ENCODE results near the gene HMGCS2.
A peak's percentile ranks its signal among the peaks of the same experiment; 100 is the strongest.

HMGCS2 gene

GRCh38 chr1:119768778-119769177, at the start of gene HMGCS2:
HMGCS2 (minus strand) TSS chr1:119768905; CDS start chr1:119768844, 61 bp downstream.
- no peak for DNase-seq

GRCh38 chr1:119818181-119818580, 49.5 kb upstream of the HMGCS2 start:
- DNase-seq: no peak

GRCh38 chr1:119816407-119816806, 47.7 kb upstream of the HMGCS2 start:
- DNase-seq: no peak

DNA sequence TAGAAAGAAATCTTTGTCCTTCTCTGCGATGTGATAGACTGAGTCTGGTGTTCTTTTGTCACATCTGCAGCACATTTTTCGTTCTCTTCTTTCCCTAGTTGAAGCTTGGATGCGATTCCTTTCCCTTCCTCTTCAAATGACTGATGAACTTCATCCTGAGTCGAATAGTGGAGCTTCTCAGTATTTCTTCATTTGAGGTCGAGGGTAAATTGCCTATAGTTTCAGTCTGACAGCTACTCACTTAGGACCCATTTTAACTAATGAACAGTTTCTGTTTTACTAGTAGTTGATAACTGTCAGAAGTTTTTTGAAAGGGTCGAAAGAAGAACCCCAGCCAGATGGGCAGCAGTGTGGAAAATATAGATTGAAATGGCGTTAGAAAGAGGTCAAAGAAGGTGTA, 47.2 kb upstream of the HMGCS2 start:
- no peak for DNase-seq

DNA sequence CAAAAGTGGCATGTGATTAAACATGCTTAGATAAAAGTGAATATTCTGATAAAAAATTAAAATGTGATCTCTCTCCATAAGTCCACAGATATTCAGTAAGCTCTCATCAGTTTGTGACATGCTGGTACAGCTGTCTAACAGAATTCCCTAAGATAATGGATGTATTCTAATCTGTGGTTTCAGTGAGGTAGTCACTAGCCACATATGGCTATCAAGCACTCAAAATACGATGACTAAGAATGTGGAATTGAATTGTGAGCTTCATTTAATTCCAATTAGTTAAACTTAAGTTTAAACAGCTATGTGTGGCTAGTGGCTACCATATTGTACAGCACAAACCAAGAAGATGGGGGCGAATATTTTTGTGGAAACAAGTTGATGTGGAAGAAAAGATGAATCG, 46.7 kb upstream of the HMGCS2 start:
- no peak for DNase-seq

GRCh38 chr1:119814288-119814687, 45.6 kb upstream of the HMGCS2 start:
- DNase-seq: no peak

- DNase-seq: peak; percentile 20
Measured at GRCh38 chr1:119811985-119812557, 43.4 kb upstream of the HMGCS2 start.

DNA sequence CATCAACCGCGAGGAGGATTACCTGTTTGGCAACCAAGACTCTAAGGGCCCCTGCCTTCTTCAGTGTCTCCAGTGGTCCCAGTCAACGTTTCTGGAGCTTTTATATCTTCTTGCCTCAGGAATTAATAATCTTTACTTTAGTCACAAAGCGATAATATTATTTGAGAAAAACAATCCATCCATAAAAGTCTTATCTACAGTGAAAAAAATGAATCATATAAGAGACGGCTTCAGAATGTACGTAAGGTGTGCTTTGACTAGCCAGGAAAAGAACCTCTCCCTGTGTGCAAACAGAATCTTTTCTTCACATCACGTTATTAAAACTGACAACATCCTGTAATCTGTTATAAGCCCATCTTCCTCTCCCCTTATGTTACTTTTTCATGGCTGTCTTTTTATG, 42.7 kb upstream of the HMGCS2 start, which contains the start of gene REG4:
REG4 (minus strand) TSS at position 74 of the 400 bp plus-strand sequence. CDS start 2,691 bp downstream, outside the sequence.
- DNase-seq: no peak

GRCh38 chr1:119808972-119809550, 40.4 kb upstream of the HMGCS2 start:
- DNase-seq: peak; percentile 70

GRCh38 chr1:119808491-119808890, 39.8 kb upstream of the HMGCS2 start:
- no peak for DNase-seq

GRCh38 chr1:119806489-119806888, 37.8 kb upstream of the HMGCS2 start:
- DNase-seq: no peak

- no peak for DNase-seq
Measured at GRCh38 chr1:119805746-119806145, 37.0 kb upstream of the HMGCS2 start.

- DNase-seq: no peak
Measured at GRCh38 chr1:119805247-119805646, 36.5 kb upstream of the HMGCS2 start.

DNA sequence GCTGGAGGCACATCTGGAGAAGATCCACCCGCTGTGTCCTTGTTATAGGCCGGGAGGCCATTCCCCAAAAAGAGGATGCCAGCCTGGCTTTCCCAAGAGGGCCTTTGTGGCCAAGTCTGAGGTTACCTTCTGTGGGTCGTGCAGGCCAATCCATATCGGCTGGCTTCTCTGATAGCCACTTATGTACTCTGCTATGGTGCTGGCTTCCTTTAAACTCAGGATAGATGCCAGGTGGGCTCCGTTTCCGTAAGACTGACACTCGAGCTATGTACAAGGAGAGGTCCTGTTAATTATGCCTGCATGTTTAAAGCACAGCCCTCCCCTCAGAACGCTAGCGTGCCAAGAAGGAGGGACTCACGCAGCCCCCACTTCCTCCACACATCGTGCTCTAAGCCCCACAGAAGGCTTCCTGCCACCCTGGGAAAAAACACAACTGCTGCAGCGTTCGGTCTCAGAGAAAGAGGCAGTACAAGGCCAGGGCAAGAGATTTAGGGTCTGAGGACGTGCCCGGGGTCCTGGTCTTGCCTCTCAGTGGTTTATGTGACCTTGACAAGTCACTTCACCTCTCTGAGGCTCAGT, 31.0 kb upstream of the HMGCS2 start:
- DNase-seq: no peak

DNA sequence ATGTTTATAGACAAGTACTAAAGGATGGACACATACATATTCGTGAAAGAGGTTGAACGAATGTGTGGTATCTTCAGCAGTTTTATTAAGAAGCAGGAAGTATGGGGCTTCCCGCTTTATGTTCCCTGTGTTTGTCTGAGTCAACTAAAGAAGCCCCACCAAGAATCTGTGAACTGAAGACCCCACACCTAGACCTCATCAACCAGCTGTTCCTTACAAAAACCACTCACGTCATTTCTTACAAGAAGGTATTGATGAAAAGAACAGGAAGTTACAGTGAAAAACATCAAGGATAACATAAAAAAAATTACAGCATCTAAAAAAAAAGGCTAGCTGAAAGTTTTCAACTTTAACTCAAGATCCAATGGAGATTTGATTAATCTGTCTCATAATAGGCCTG, 30.3 kb upstream of the HMGCS2 start:
- no peak for DNase-seq

DNA sequence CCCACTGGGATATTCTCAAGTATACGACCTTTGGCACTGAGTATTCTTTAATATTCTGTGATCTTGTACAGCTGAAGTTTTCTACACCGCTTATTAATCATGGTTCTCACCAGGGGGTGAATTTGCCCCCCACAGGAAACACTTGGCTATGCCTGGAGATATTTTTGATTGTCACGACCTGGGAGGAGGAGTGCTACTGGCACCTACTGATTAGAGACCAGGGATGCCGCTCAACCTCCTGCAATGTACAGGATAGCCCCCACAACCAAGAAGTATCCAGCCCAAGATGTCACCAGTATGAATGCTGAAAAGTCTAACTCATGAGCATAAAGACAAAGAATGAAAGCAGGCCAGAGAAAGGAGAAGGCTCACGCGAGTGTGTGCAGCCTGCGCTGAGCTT, 28.9 kb upstream of the HMGCS2 start:
- DNase-seq: no peak

DNA sequence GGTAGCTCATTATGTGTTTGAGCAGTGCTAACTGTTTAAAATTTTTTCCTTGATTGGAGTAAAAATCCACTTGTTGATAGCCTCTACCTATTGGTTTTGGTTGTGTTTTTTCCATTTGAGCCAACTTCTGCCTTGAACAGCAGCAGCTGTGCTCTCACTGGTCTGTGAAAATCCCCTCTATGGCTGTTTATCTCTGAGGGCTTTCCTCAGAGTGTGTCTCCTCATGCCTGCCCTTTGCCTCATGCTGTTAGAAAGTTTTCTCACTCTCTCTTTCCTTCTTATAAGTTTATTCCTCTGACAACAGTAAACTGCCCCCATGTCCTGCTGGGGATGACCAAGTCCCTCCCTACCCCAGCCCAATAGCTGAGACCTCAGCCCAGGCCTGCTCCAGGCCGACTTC, 28.5 kb upstream of the HMGCS2 start:
- DNase-seq: no peak

GRCh38 chr1:119795261-119796200, 26.8 kb upstream of the HMGCS2 start:
- DNase-seq: no peak

- DNase-seq: no peak
Measured at GRCh38 chr1:119794876-119795240, 26.2 kb upstream of the HMGCS2 start.

DNA sequence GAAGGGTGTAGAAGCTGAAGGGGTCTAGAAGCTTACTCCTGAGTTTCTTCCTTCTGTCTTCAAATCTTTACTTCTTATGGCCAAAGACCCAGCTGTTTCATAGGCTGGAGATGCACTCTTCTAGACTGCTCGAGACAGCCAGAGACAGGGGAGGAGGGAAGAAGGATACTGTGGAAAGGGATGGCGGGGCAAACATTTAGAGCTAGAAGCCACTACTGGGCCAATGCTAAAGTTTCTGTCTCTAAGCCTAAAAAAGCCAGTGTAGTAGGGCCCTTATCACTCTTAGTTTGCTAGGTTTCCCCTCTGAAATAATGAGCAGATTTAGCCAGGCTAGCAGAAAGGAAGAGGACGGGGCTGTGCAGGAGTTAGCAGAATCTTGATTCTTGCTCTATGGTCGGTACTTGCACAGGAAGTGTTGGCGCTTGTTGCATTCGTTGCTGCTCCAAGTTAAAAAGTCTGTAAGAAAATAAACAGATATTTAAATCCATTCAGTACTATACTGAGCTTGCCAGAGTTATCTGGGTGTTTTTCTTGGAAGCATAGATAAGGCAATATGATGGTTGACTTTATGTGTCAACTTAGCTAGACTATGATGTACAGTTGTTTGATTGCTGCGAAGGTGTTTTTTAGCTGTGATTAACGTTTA, 25.6 kb upstream of the HMGCS2 start:
- DNase-seq: no peak

GRCh38 chr1:119791377-119791776, 22.7 kb upstream of the HMGCS2 start:
- DNase-seq: no peak

DNA sequence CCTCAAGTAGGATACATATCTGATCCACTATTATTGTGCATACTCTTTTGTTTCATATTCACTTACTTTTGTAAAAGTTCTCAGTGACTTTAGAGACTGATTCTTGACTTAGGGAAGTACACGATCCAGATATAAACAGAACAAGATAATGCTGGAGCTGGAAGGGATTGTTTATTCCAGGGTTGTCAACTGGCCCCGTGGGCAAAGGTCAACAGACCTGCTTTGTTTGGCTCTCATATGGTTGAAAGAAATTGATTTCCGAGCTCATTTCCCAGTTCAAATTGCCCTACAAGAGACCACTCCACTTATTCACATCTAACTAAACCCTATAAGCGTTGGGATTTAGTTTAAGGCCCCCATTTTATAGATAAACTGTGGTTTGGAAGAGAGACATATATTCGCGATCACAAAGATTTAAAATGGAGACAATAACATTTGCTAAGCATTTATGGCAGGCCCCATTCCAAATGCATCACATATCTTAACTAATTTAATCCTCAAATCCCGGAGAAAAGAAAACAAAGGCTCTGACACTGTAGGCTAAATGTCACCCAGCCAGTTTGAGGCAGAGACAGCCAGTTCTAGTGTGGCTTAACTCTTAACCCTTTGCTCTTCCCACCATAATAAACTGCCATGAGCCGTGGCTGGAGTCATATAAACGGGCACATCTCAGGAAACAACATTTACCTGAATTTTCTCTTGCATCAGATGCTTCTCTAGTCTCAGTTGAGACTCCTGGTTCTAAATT, 21.9 kb upstream of the HMGCS2 start:
- no peak for DNase-seq
